Measurements from ENCODE around the gene USO1.
A peak's percentile ranks its signal among the peaks of the same experiment; 100 is the strongest.
"Not testable (repeated sequence)": the region's sequence is repeated elsewhere in the genome, so short reads cannot be mapped to it uniquely, and the experiment has no call there.

USO1 gene

GRCh38 chr4:75786526-75786925 is 62.1 kb downstream of the USO1 start:
- Mint-ChIP-seq H3K4me3 (no peak overlapping the region), H3K27me3 (no peaks in the 10 kb centered on the region), H3K9me3 (no peaks in the 10 kb centered on the region), H3K36me3 (peaks cover 6% of the 10 kb centered on the region), H3K27ac (peak overlapping the region; percentile 41), H3K4me1 (no peaks in the 10 kb centered on the region)

- Mint-ChIP-seq H3K27me3 (no peaks in the 10 kb centered on the region), H3K9me3 (no peaks in the 10 kb centered on the region), H3K4me3 (no peak overlapping the region), H3K4me1 (no peaks in the 10 kb centered on the region), H3K36me3 (peaks cover 6% of the 10 kb centered on the region), H3K27ac (no peak overlapping the region)
Observed at GRCh38 chr4:75786938-75787337, 62.6 kb downstream of the USO1 start.

GRCh38 chr4:75790024-75790423 is 65.6 kb downstream of the USO1 start:
- peaks cover 7% of the 10 kb centered on the region for H3K36me3 Mint-ChIP-seq
- H3K27me3 Mint-ChIP-seq = no peaks in the 10 kb centered on the region
- H3K9me3 Mint-ChIP-seq = no peaks in the 10 kb centered on the region
- H3K4me3 Mint-ChIP-seq = no peak overlapping the region
- no peaks in the 10 kb centered on the region for H3K4me1 Mint-ChIP-seq
- no peak overlapping the region for H3K27ac Mint-ChIP-seq

- no peak overlapping the region for H3K27ac Mint-ChIP-seq
- no peak overlapping the region for H3K4me3 Mint-ChIP-seq
- no peaks in the 10 kb centered on the region for H3K27me3 Mint-ChIP-seq
- H3K9me3 Mint-ChIP-seq = no peaks in the 10 kb centered on the region
- H3K36me3 Mint-ChIP-seq = peaks cover 16% of the 10 kb centered on the region
- no peaks in the 10 kb centered on the region for H3K4me1 Mint-ChIP-seq
Observed at GRCh38 chr4:75800972-75801371, 76.6 kb downstream of the USO1 start.

- not testable (repeated sequence) for H3K27me3 Mint-ChIP-seq, H3K4me1 Mint-ChIP-seq, H3K27ac Mint-ChIP-seq, H3K9me3 Mint-ChIP-seq, H3K4me3 Mint-ChIP-seq
- peaks cover 17% of the 10 kb centered on the region for H3K36me3 Mint-ChIP-seq
Observed at GRCh38 chr4:75806035-75806434, 81.7 kb downstream of the USO1 start.

GRCh38 chr4:75817901-75818300 is 93.5 kb downstream of the USO1 start:
- Mint-ChIP-seq H3K4me3 (no peak overlapping the region), H3K27me3 (no peaks in the 10 kb centered on the region), H3K4me1 (no peaks in the 10 kb centered on the region), H3K36me3 (peaks cover 15% of the 10 kb centered on the region), H3K9me3 (no peaks in the 10 kb centered on the region), H3K27ac (no peak overlapping the region)

GRCh38 chr4:75819121-75819520 is 94.7 kb downstream of the USO1 start:
- Mint-ChIP-seq H3K4me1 (no peaks in the 10 kb centered on the region), H3K36me3 (peaks cover 11% of the 10 kb centered on the region), H3K4me3 (no peak overlapping the region), H3K9me3 (no peaks in the 10 kb centered on the region), H3K27ac (no peak overlapping the region), H3K27me3 (no peaks in the 10 kb centered on the region)

GRCh38 chr4:75820197-75820596 is 95.8 kb downstream of the USO1 start:
- H3K4me3 Mint-ChIP-seq = no peak overlapping the region
- no peaks in the 10 kb centered on the region for H3K27me3 Mint-ChIP-seq
- H3K36me3 Mint-ChIP-seq = peaks cover 4% of the 10 kb centered on the region
- H3K27ac Mint-ChIP-seq = no peak overlapping the region
- no peaks in the 10 kb centered on the region for H3K4me1 Mint-ChIP-seq
- H3K9me3 Mint-ChIP-seq = no peaks in the 10 kb centered on the region

- no peak overlapping the region for H3K27ac Mint-ChIP-seq
- H3K4me1 Mint-ChIP-seq = no peaks in the 10 kb centered on the region
- H3K36me3 Mint-ChIP-seq = peaks cover 1% of the 10 kb centered on the region
- H3K4me3 Mint-ChIP-seq = no peak overlapping the region
- H3K27me3 Mint-ChIP-seq = no peaks in the 10 kb centered on the region
- no peaks in the 10 kb centered on the region for H3K9me3 Mint-ChIP-seq
Observed at GRCh38 chr4:75820676-75821075, 96.3 kb downstream of the USO1 start.

GRCh38 chr4:75821216-75821615 is 96.8 kb downstream of the USO1 start:
- Mint-ChIP-seq H3K27ac (no peak overlapping the region), H3K9me3 (no peaks in the 10 kb centered on the region), H3K4me1 (no peaks in the 10 kb centered on the region), H3K27me3 (no peaks in the 10 kb centered on the region), H3K4me3 (no peak overlapping the region), H3K36me3 (no peaks in the 10 kb centered on the region)

GRCh38 chr4:75821966-75822365 is 97.6 kb downstream of the USO1 start:
- H3K4me3 Mint-ChIP-seq = no peak overlapping the region
- no peaks in the 10 kb centered on the region for H3K27me3 Mint-ChIP-seq
- no peak overlapping the region for H3K27ac Mint-ChIP-seq
- H3K4me1 Mint-ChIP-seq = no peaks in the 10 kb centered on the region
- H3K9me3 Mint-ChIP-seq = no peaks in the 10 kb centered on the region
- H3K36me3 Mint-ChIP-seq = no peaks in the 10 kb centered on the region

- H3K27ac Mint-ChIP-seq = no peak overlapping the region
Observed at GRCh38 chr4:75822416-75822815, 98.0 kb downstream of the USO1 start.

GRCh38 chr4:75823812-75824211 is 99.4 kb downstream of the USO1 start:
- Mint-ChIP-seq H3K36me3 (no peaks in the 10 kb centered on the region), H3K4me1 (no peaks in the 10 kb centered on the region), H3K27me3 (no peaks in the 10 kb centered on the region), H3K27ac (no peak overlapping the region), H3K9me3 (no peaks in the 10 kb centered on the region), H3K4me3 (no peak overlapping the region)

More at GRCh38 chr4:75822416-75822815, 98.0 kb downstream of the USO1 start:
- H3K4me1 Mint-ChIP-seq = no peaks in the 10 kb centered on the region
- no peak overlapping the region for H3K4me3 Mint-ChIP-seq
- no peaks in the 10 kb centered on the region for H3K9me3 Mint-ChIP-seq
- no peaks in the 10 kb centered on the region for H3K36me3 Mint-ChIP-seq
- no peaks in the 10 kb centered on the region for H3K27me3 Mint-ChIP-seq

GRCh38 chr4:75830906-75831305 is 106.5 kb downstream of the USO1 start:
- H3K9me3 Mint-ChIP-seq = no peaks in the 10 kb centered on the region
- no peaks in the 10 kb centered on the region for H3K36me3 Mint-ChIP-seq
- H3K4me3 Mint-ChIP-seq = no peak overlapping the region
- H3K27ac Mint-ChIP-seq = no peak overlapping the region
- no peaks in the 10 kb centered on the region for H3K27me3 Mint-ChIP-seq
- no peaks in the 10 kb centered on the region for H3K4me1 Mint-ChIP-seq

GRCh38 chr4:75831856-75832405 is 107.6 kb downstream of the USO1 start:
- H3K9me3 Mint-ChIP-seq = no peaks in the 10 kb centered on the region
- H3K4me3 Mint-ChIP-seq = no peak overlapping the region
- H3K4me1 Mint-ChIP-seq = no peaks in the 10 kb centered on the region
- H3K27ac Mint-ChIP-seq = no peak overlapping the region
- H3K27me3 Mint-ChIP-seq = no peaks in the 10 kb centered on the region
- H3K36me3 Mint-ChIP-seq = no peaks in the 10 kb centered on the region

GRCh38 chr4:75834095-75834771 is 109.9 kb downstream of the USO1 start:
- H3K9me3 Mint-ChIP-seq = no peaks in the 10 kb centered on the region
- no peak overlapping the region for H3K27ac Mint-ChIP-seq
- H3K36me3 Mint-ChIP-seq = no peaks in the 10 kb centered on the region
- H3K4me1 Mint-ChIP-seq = no peaks in the 10 kb centered on the region
- no peaks in the 10 kb centered on the region for H3K27me3 Mint-ChIP-seq
- H3K4me3 Mint-ChIP-seq = no peak overlapping the region

GRCh38 chr4:75834772-75835154 is 110.4 kb downstream of the USO1 start:
- Mint-ChIP-seq H3K9me3 (no peaks in the 10 kb centered on the region), H3K27ac (no peak overlapping the region), H3K27me3 (no peaks in the 10 kb centered on the region), H3K4me1 (no peaks in the 10 kb centered on the region), H3K4me3 (no peak overlapping the region), H3K36me3 (no peaks in the 10 kb centered on the region)
